Measurements from ENCODE around the gene KPNA6. TPM values are rescaled to one million over a fixed set of nuclear protein-coding genes. Genes with fewer than 3 reads are reported as not detected.

KPNA6 gene
- total and polyA plus RNA-seq, 4 experiments from 2014 or later = 25.4 to 62.5 (median 42.9) TPM

DNA sequence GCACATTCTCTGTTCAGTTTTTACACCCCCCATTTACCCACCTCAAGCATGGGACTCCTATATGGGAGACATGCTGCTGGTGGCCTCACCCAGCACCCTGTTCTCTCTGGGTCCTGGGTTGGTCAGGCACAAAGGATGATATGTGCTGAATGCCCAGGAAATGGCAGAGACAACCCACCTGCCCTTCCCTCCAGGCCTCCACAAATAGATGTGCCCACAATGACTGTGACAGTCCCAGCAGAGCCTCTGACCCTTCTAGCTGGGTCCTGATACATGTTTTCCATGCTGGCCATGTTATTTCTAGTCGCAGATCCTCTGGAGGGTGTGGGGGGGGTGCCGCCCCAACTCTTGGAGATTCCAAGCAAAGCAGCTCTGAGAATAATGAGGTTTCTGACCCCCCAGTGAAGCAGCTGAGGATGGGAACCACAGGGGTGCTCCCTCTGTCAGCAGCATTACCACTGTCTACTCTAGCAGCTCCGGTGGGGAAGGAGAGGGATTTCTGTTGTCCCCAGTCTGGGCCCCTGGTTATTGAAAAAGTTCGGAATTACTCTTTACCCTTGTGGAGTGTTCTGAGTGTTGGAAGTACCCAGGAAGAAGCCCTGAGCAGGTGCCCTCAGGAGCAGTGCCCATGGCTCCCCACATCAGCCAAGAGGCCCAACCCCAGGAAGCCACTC lies 91.3 kb downstream of the KPNA6 start:
- H3K9me3 ChIP-seq (ENCODE audit: control insufficient read depth in 1 of 2, low read length in 2 of 2) = no peaks in the 10 kb centered on the region
- H3K27ac ChIP-seq (ENCODE audit: low read depth, low read length) = peak overlapping the region; percentile 84
- Mint-ChIP-seq H3K27ac (peak overlapping the region in 6 of 7 donors; percentile 3 to 95 (median 62)), H3K4me1 (peaks cover 47 to 87% (median 60%) of the 10 kb centered on the region in 4 donors), H3K9me3 (no peaks in the 10 kb centered on the region), H3K36me3 (peaks cover 12 to 30% of the 10 kb centered on the region in 2 donors), H3K27me3 (no peaks in the 10 kb centered on the region), H3K4me3 (peak overlapping the region in 4 of 8 donors; percentile 6 to 32 (median 21))
- ChIA-PET CTCF (ENCODE audit: partially characterized antibody) (interaction anchor here (1.9 to 4.4 kb wide), 2 partner anchors 11 to 17 kb away, joined by 8 to 31 read pairs; no protein-coding TSS in a partner anchor), POLR2A (ENCODE audit: partially characterized antibody) (interaction anchor here (0.7 to 7.5 kb wide), 7 partner anchors 19 to 136 kb away, joined by 3 to 58 read pairs (median 3); partner anchors contain the start of genes KPNA6, MARCKSL1, TMEM39B and TXLNA)
- H3K4me3 ChIP-seq (ENCODE audit: low read length in 2 of 2) = no peak overlapping the region
- H3K36me3 ChIP-seq (ENCODE audit: insufficient read depth, low read length) = peaks cover 14% of the 10 kb centered on the region
- H3K4me1 ChIP-seq (ENCODE audit: insufficient read depth, low read length) = peaks cover 63% of the 10 kb centered on the region
- no peak for DNase-seq
- intact Hi-C loops (cut with micrococcal nuclease) = no loop called here
- no peaks in the 10 kb centered on the region for H3K27me3 ChIP-seq (ENCODE audit: insufficient read depth, low read length)

- peaks cover 7 to 25% of the 10 kb centered on the region in 2 donors for H3K36me3 Mint-ChIP-seq
- no peaks in the 10 kb centered on the region for H3K9me3 Mint-ChIP-seq
- ChIA-PET CTCF (ENCODE audit: partially characterized antibody) (interaction anchor here (1.5 to 4.4 kb wide), 4 partner anchors 17 to 90 kb away, joined by 3 to 31 read pairs (median 6); no protein-coding TSS in a partner anchor), POLR2A (ENCODE audit: partially characterized antibody) (interaction anchor here (0.7 to 7.5 kb wide), 16 partner anchors 11 to 173 kb away, joined by 3 to 58 read pairs (median 4); partner anchors contain the start of genes HDAC1, KPNA6, LCK and MARCKSL1)
- Histone ChIP-seq H3K4me1 (ENCODE audit: insufficient read depth, low read length) (peaks cover 60% of the 10 kb centered on the region), H3K36me3 (ENCODE audit: insufficient read depth, low read length) (peaks cover 9% of the 10 kb centered on the region), H3K27ac (ENCODE audit: low read depth, low read length) (peak overlapping the region; percentile 84), H3K27me3 (ENCODE audit: insufficient read depth, low read length) (no peaks in the 10 kb centered on the region), H3K9me3 (ENCODE audit: control insufficient read depth in 1 of 2, low read length in 2 of 2) (no peaks in the 10 kb centered on the region), H3K4me3 (ENCODE audit: low read length in 2 of 2) (no peak overlapping the region)
- H3K4me1 Mint-ChIP-seq = peaks cover 42 to 81% (median 58%) of the 10 kb centered on the region in 4 donors
- intact Hi-C loops (cut with micrococcal nuclease) = loop anchor here (2.0 to 10.0 kb wide), 3 partner anchors 21 to 435 kb away; partner anchors contain the start of genes ADGRB2, TMEM39B and TXLNA
- peak overlapping the region; percentile 85 to 97 (median 90) for H3K27ac Mint-ChIP-seq
- H3K27me3 Mint-ChIP-seq = no peaks in the 10 kb centered on the region
- DNase-seq = no peak
- H3K4me3 Mint-ChIP-seq = peak overlapping the region in 7 of 8 donors; percentile 31 to 95 (median 89)
Measured at GRCh38 chr1:32199717-32200072, 91.8 kb downstream of the KPNA6 start.

DNA sequence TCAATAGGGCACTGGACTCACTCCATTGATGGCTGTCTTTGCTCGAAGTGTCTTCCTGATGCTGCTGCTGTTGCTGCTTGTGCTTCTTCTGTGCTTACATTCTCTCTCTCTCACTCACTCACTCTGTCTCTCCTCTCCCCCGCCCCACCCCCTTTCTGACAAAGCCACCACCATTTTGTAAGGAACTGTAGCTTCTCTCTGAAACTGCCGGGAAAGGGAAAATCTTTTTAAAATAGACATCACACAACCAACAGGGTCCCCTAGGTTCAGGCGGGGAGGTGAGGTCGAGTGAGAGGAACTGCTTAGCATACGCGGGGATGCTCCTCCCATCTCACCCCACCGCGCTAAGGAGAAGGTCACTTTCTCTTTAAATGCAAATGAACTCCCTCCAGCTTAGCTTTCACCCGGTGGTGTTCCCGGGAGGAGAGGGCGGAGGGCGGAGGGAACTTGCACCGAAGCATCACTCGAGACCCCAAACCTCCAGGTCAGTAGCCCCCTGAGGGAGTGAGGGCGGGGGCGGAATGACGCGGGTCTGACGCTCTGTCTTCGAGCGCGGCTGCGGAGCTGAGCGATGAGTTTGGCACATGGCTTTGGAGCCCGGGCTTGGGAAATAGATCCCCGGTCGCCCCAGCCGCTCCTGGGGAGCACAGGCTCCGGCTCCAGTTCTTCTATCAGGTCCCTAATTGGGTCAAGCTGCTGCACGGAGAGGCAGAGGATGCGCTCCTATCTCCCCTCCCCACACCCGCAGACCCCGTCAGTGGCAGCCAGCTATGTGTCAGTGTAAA lies 92.6 kb downstream of the KPNA6 start, which contains the start of gene CCDC28B:
Gene CCDC28B, plus strand, starts transcription at position 370 of the 785 bp plus-strand sequence. CDS start 1,341 bp downstream, outside the sequence.
- H3K9me3 Mint-ChIP-seq = no peaks in the 10 kb centered on the region
- peak within 1 kb of the TSS; percentile 85 to 95 (median 92) for H3K4me3 Mint-ChIP-seq
- ChIA-PET CTCF (ENCODE audit: partially characterized antibody) (interaction anchor here (0.6 to 4.4 kb wide), 10 partner anchors 10 to 196 kb away, joined by 3 to 31 read pairs (median 4); partner anchors contain the start of gene KPNA6), POLR2A (ENCODE audit: partially characterized antibody) (interaction anchor here (0.6 to 7.5 kb wide), 27 partner anchors 9 to 451 kb away, joined by 3 to 58 read pairs (median 4); partner anchors contain the start of genes BSDC1, DCDC2B, HDAC1 and KPNA6)
- intact Hi-C loops (cut with micrococcal nuclease) = loop anchor here (2.0 to 10.0 kb wide), 3 partner anchors 22 to 436 kb away; partner anchors contain the start of genes ADGRB2, TMEM39B and TXLNA
- peaks cover 38 to 76% (median 56%) of the 10 kb centered on the region in 4 donors for H3K4me1 Mint-ChIP-seq
- Histone ChIP-seq H3K27ac (ENCODE audit: low read depth, low read length) (peak within 1 kb of the TSS; percentile 84), H3K9me3 (ENCODE audit: control insufficient read depth in 1 of 2, low read length in 2 of 2) (no peaks in the 10 kb centered on the region), H3K4me1 (ENCODE audit: insufficient read depth, low read length) (peaks cover 59% of the 10 kb centered on the region), H3K27me3 (ENCODE audit: insufficient read depth, low read length) (no peaks in the 10 kb centered on the region), H3K4me3 (ENCODE audit: low read length in 2 of 2) (peak within 1 kb of the TSS; percentile 57 to 85), H3K36me3 (ENCODE audit: insufficient read depth, low read length) (peaks cover 2% of the 10 kb centered on the region)
- no peaks in the 10 kb centered on the region for H3K27me3 Mint-ChIP-seq
- DNase-seq = peak; percentile 51 to 73 (median 58)
- peak within 1 kb of the TSS; percentile 87 to 97 (median 95) for H3K27ac Mint-ChIP-seq
- H3K36me3 Mint-ChIP-seq = peaks cover 0 to 19% of the 10 kb centered on the region in 2 donors

- intact Hi-C loops (cut with micrococcal nuclease) = loop anchor here (2.0 to 10.0 kb wide), 3 partner anchors 22 to 436 kb away; partner anchors contain the start of genes ADGRB2, TMEM39B and TXLNA
- H3K4me3 ChIP-seq (ENCODE audit: low read length in 2 of 2) = peak overlapping the region; percentile 57 to 85
- DNase-seq = peak; percentile 71 to 92 (median 76)
- no peaks in the 10 kb centered on the region for H3K27me3 ChIP-seq (ENCODE audit: insufficient read depth, low read length)
- Mint-ChIP-seq H3K27ac (peak overlapping the region; percentile 87 to 97 (median 95)), H3K27me3 (no peaks in the 10 kb centered on the region), H3K36me3 (peaks cover 0 to 14% of the 10 kb centered on the region in 2 donors), H3K4me3 (peak overlapping the region; percentile 85 to 95 (median 92)), H3K4me1 (peaks cover 34 to 76% (median 53%) of the 10 kb centered on the region in 4 donors), H3K9me3 (no peaks in the 10 kb centered on the region)
- H3K36me3 ChIP-seq (ENCODE audit: insufficient read depth, low read length) = no peaks in the 10 kb centered on the region
- peak overlapping the region; percentile 84 for H3K27ac ChIP-seq (ENCODE audit: low read depth, low read length)
- H3K4me1 ChIP-seq (ENCODE audit: insufficient read depth, low read length) = peaks cover 57% of the 10 kb centered on the region
- H3K9me3 ChIP-seq (ENCODE audit: control insufficient read depth in 1 of 2, low read length in 2 of 2) = no peaks in the 10 kb centered on the region
- CTCF ChIA-PET (ENCODE audit: partially characterized antibody) = interaction anchor here (0.6 to 4.4 kb wide), 9 partner anchors 9 to 195 kb away, joined by 3 to 31 read pairs (median 4); partner anchors contain the start of gene KPNA6
- POLR2A ChIA-PET (ENCODE audit: partially characterized antibody) = interaction anchor here (0.6 to 7.5 kb wide), 24 partner anchors 8 to 450 kb away, joined by 3 to 58 read pairs (median 5); partner anchors contain the start of genes BSDC1, DCDC2B, HDAC1 and KPNA6
Measured at GRCh38 chr1:32201011-32201855, 93.4 kb downstream of the KPNA6 start.

- intact Hi-C loops (cut with micrococcal nuclease) = loop anchor here (1.0 to 10.0 kb wide), 4 partner anchors 17 to 440 kb away; partner anchors contain the start of genes ADGRB2, EIF3I, TMEM234 and TMEM39B
- Mint-ChIP-seq H3K36me3 (peaks cover 0 to 4% of the 10 kb centered on the region in 2 donors), H3K9me3 (no peaks in the 10 kb centered on the region), H3K27me3 (no peaks in the 10 kb centered on the region), H3K4me3 (peak overlapping the region; percentile 86 to 91 (median 89)), H3K4me1 (peaks cover 20 to 55% (median 39%) of the 10 kb centered on the region in 4 donors), H3K27ac (peak overlapping the region; percentile 83 to 95 (median 92))
- no peaks in the 10 kb centered on the region for H3K9me3 ChIP-seq (ENCODE audit: control insufficient read depth in 1 of 2, low read length in 2 of 2)
- CTCF ChIA-PET (ENCODE audit: partially characterized antibody) = interaction anchor here (0.6 to 4.0 kb wide), 3 partner anchors 11 to 43 kb away, joined by 6 to 30 read pairs (median 6); no protein-coding TSS in a partner anchor
- no peaks in the 10 kb centered on the region for H3K27me3 ChIP-seq (ENCODE audit: insufficient read depth, low read length)
- peak overlapping the region; percentile 63 for H3K27ac ChIP-seq (ENCODE audit: low read depth, low read length)
- POLR2A ChIA-PET (ENCODE audit: partially characterized antibody) = interaction anchor here (0.6 to 3.3 kb wide), 14 partner anchors 11 to 446 kb away, joined by 3 to 29 read pairs (median 8); partner anchors contain the start of genes BSDC1, HDAC1, RBBP4 and TMEM39B
- H3K4me3 ChIP-seq (ENCODE audit: low read length in 2 of 2) = peak overlapping the region in 1 of 2 donors; percentile 73
- peaks cover 43% of the 10 kb centered on the region for H3K4me1 ChIP-seq (ENCODE audit: insufficient read depth, low read length)
- no peak for DNase-seq
- H3K36me3 ChIP-seq (ENCODE audit: insufficient read depth, low read length) = no peaks in the 10 kb centered on the region
Measured at GRCh38 chr1:32204943-32205361, 97.1 kb downstream of the KPNA6 start.
